Activated CD4-positive, alpha-beta T cell treated with anti-CD3 and anti-CD28 coated beads, Interleukin-2, amount 50 U/mL, for 1 hour (primary cell): Measurements from ENCODE around the gene MTUS2.

Source experiments
- DNase-seq: peaks from one replicate; pipeline ENCODE4 v3.0.0-alpha.2; 2020

The MTUS2 gene

GRCh38 chr13:28859717-28860116 is 39.6 kb downstream of the MTUS2 start:
- no peak for DNase-seq

- no peak for DNase-seq
Measured at GRCh38 chr13:28864544-28864943, 44.4 kb downstream of the MTUS2 start.

GRCh38 chr13:28865149-28865744 is 45.1 kb downstream of the MTUS2 start:
- DNase-seq, result no peak

GRCh38 chr13:28865951-28866350 is 45.8 kb downstream of the MTUS2 start:
- no peak for DNase-seq

- DNase-seq, result no peak
Measured at GRCh38 chr13:28866932-28867331, 46.8 kb downstream of the MTUS2 start.

GRCh38 chr13:28867564-28867963 is 47.4 kb downstream of the MTUS2 start:
- DNase-seq, result no peak

GRCh38 chr13:28872427-28873176 is 52.5 kb downstream of the MTUS2 start:
- no peak for DNase-seq

- no peak for DNase-seq
Measured at GRCh38 chr13:28875846-28876615, 55.9 kb downstream of the MTUS2 start.

- no peak for DNase-seq
Measured at GRCh38 chr13:28877408-28877807, 57.3 kb downstream of the MTUS2 start.

- no peak for DNase-seq
Measured at GRCh38 chr13:28885181-28885580, 65.0 kb downstream of the MTUS2 start.

- no peak for DNase-seq
Measured at GRCh38 chr13:28889086-28889732, 69.1 kb downstream of the MTUS2 start.

- DNase-seq, result no peak
Measured at GRCh38 chr13:28890712-28891111, 70.6 kb downstream of the MTUS2 start.

- no peak for DNase-seq
Measured at GRCh38 chr13:28918030-28918429, 97.9 kb downstream of the MTUS2 start.

- DNase-seq, result no peak
Measured at GRCh38 chr13:28922341-28922740, 102.2 kb downstream of the MTUS2 start.

- no peak for DNase-seq
Measured at GRCh38 chr13:28935104-28935503, 115.0 kb downstream of the MTUS2 start.

- DNase-seq, result no peak
Measured at GRCh38 chr13:28942906-28943305, 122.8 kb downstream of the MTUS2 start.

- no peak for DNase-seq
Measured at GRCh38 chr13:28953714-28954418, 133.7 kb downstream of the MTUS2 start.

- DNase-seq, result no peak
Measured at GRCh38 chr13:28954419-28954725, 134.2 kb downstream of the MTUS2 start.

- DNase-seq, result no peak
Measured at GRCh38 chr13:28954810-28955209, 134.7 kb downstream of the MTUS2 start.

GRCh38 chr13:28955264-28955966 is 135.3 kb downstream of the MTUS2 start:
- DNase-seq, result no peak

- DNase-seq, result no peak
Measured at GRCh38 chr13:28958018-28958417, 137.9 kb downstream of the MTUS2 start.

- no peak for DNase-seq
Measured at GRCh38 chr13:28958441-28958840, 138.3 kb downstream of the MTUS2 start.
